PC-9 (cell line): ENCODE data around the gene CCDC12. TPM values are rescaled to one million over a fixed set of nuclear protein-coding genes. Genes with fewer than 3 reads are reported as not detected.

Experiments used
- BruUV-seq: library from RNA; stranded (reverse); fragments of 400-500 nt; replicated peaks from 2 replicates; lab custom pipeline; 2021; lab: Mats Ljungman, UMichigan
- CTCF ChIA-PET: fragments of 300-600 bp; sonication (Branson Sonifier 250); formaldehyde crosslinking; loops from one replicate; lab custom pipeline; 2022; ENCODE audit warnings: antibody characterized with exemption; lab: Charles Lee
- POLR2A ChIA-PET: fragments of 300-600 bp; sonication (Branson Sonifier 250); formaldehyde crosslinking; loops from one replicate; lab custom pipeline; 2022; ENCODE audit warnings: antibody characterized with exemption; ENCODE audit not compliant: unreplicated experiment; lab: Charles Lee
- DNase-seq, 2 experiments: peaks; one replicate each; pipeline versions ENCODE4 v3.0.0 to v3.0.0-alpha.2; 2015 to 2022; ENCODE audit warnings: mixed read lengths in 1 of 2
- H2AFZ ChIP-seq: fragments of 200-600 bp; sonication (generic); 2 replicates; pipeline ENCODE4 v1.8.1; 2017; ENCODE audit warnings: antibody characterized with exemption
- H3F3A ChIP-seq: fragments of 200-600 bp; sonication (generic); 2 replicates; pipeline ENCODE4 v1.8.1; 2017; ENCODE audit warnings: antibody characterized with exemption, mild to moderate bottlenecking, low read depth; ENCODE audit not compliant: insufficient read depth
- H3K27ac ChIP-seq: fragments of 200-600 bp; sonication (generic); 2 replicates; pipeline ENCODE4 v1.6.1; 2016; ENCODE audit warnings: mixed run types
- H3K27me3 ChIP-seq: fragments of 200-600 bp; sonication (generic); 2 replicates; pipeline ENCODE4 v1.6.1; 2016; ENCODE audit warnings: low read depth, mixed run types; ENCODE audit not compliant: insufficient read depth
- H3K36me3 ChIP-seq: fragments of 200-600 bp; sonication (generic); 2 replicates; pipeline ENCODE4 v1.6.1; 2016; ENCODE audit warnings: low read depth, mixed run types
- H3K4me1 ChIP-seq: fragments of 200-600 bp; sonication (generic); replicated peaks from 2 replicates; pipeline ENCODE4 v1.6.1; 2016; ENCODE audit warnings: mixed run types; ENCODE audit not compliant: insufficient read depth
- H3K4me2 ChIP-seq: fragments of 200-600 bp; sonication (generic); 2 replicates; pipeline ENCODE4 v1.6.1; 2017; ENCODE audit warnings: mixed run types
- H3K4me3 ChIP-seq: fragments of 200-600 bp; sonication (generic); 2 replicates; pipeline ENCODE4 v1.6.1; 2016; ENCODE audit warnings: mixed run types
- H3K79me2 ChIP-seq: fragments of 200-600 bp; sonication (generic); 2 replicates; pipeline ENCODE4 v1.6.1; 2017; ENCODE audit warnings: low read depth, mixed run types
- H3K9me2 ChIP-seq: fragments of 200-600 bp; sonication (generic); 2 replicates; pipeline ENCODE4 v1.8.1; 2017; ENCODE audit warnings: mild to moderate bottlenecking; ENCODE audit not compliant: insufficient read depth
- H3K9me3 ChIP-seq: fragments of 200-600 bp; sonication (generic); 2 replicates; pipeline ENCODE4 v1.8.1; 2016; ENCODE audit warnings: low read depth; ENCODE audit not compliant: insufficient read depth
- H4K20me1 ChIP-seq: fragments of 200-600 bp; sonication (generic); 2 replicates; pipeline ENCODE4 v1.8.1; 2017; ENCODE audit not compliant: insufficient read depth
- EZH2 ChIP-seq: fragments of 200-600 bp; sonication (generic); IDR thresholded peaks from 2 replicates; pipeline ENCODE4 v1.8.0; 2017; ENCODE audit warnings: antibody characterized with exemption, low read depth
- intact Hi-C: fragments of 100-400 bp; cut with micrococcal nuclease; formaldehyde crosslinking; loops from one replicate; pipeline ENCODE4 v1.10.0; 2022; ENCODE audit not compliant: unreplicated experiment
- total RNA-seq: library from RNA; stranded (reverse); gene quantifications from 2 replicates; pipeline ENCODE4 v1.2.3, GENCODE V29; 2021
- TF ChIP-seq, protein P1 (sequence below): fragments of 200-600 bp; sonication (generic); conservative IDR thresholded peaks from 2 replicates; pipeline ENCODE4 v1.6.1; 2017; ENCODE audit warnings: mixed run types, antibody characterized with exemption, mild to moderate bottlenecking, moderate library complexity

CCDC12 gene
- total RNA-seq, 1 experiment from 2014 or later, result 39.3 TPM

DNA sequence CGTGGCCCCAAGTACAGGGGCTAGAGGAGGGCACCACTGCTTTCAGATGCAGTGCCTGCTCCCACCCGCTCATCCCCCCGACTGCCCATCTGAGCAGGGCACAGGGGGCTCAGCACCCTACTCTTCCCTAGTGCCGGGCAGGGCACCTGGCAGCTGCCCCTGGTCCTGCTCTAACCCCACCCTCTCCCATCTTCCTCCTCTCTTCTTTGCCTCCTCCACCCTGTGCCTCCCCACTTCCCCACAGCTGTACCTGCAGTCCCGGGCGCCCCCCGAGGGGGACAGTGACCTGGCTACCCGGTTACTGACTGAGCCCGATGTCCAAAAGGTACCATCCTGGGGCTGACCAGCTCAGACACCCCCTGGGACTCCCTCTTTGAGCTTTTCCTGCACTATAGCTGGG is 15.7 kb upstream of the CCDC12 start:
- H3K9me2 ChIP-seq, result no peaks in the 10 kb centered on the region
- H2AFZ ChIP-seq, result no peak overlapping the region
- TF ChIP-seq EZH2, result no peak
- TF ChIP-seq, protein P1, sequence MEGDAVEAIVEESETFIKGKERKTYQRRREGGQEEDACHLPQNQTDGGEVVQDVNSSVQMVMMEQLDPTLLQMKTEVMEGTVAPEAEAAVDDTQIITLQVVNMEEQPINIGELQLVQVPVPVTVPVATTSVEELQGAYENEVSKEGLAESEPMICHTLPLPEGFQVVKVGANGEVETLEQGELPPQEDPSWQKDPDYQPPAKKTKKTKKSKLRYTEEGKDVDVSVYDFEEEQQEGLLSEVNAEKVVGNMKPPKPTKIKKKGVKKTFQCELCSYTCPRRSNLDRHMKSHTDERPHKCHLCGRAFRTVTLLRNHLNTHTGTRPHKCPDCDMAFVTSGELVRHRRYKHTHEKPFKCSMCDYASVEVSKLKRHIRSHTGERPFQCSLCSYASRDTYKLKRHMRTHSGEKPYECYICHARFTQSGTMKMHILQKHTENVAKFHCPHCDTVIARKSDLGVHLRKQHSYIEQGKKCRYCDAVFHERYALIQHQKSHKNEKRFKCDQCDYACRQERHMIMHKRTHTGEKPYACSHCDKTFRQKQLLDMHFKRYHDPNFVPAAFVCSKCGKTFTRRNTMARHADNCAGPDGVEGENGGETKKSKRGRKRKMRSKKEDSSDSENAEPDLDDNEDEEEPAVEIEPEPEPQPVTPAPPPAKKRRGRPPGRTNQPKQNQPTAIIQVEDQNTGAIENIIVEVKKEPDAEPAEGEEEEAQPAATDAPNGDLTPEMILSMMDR, result no peak
- H3K4me2 ChIP-seq, result no peak overlapping the region
- H3F3A ChIP-seq, result no peaks in the 10 kb centered on the region; the same call in 1 of the 2 replicates
- CTCF ChIA-PET, result no interaction called here
- no peak for DNase-seq
- H3K4me3 ChIP-seq, result no peak overlapping the region
- H3K79me2 ChIP-seq, result no peaks in the 10 kb centered on the region
- no TSS peak for BruUV-seq
- no peaks in the 10 kb centered on the region for H4K20me1 ChIP-seq
- H3K4me1 ChIP-seq, result no peaks in the 10 kb centered on the region
- intact Hi-C loops, result no loop called here
- H3K27me3 ChIP-seq, result no peaks in the 10 kb centered on the region
- no peaks in the 10 kb centered on the region for H3K9me3 ChIP-seq
- no peaks in the 10 kb centered on the region for H3K36me3 ChIP-seq
- H3K27ac ChIP-seq, result no peak overlapping the region
- POLR2A ChIA-PET, result no interaction called here

DNA sequence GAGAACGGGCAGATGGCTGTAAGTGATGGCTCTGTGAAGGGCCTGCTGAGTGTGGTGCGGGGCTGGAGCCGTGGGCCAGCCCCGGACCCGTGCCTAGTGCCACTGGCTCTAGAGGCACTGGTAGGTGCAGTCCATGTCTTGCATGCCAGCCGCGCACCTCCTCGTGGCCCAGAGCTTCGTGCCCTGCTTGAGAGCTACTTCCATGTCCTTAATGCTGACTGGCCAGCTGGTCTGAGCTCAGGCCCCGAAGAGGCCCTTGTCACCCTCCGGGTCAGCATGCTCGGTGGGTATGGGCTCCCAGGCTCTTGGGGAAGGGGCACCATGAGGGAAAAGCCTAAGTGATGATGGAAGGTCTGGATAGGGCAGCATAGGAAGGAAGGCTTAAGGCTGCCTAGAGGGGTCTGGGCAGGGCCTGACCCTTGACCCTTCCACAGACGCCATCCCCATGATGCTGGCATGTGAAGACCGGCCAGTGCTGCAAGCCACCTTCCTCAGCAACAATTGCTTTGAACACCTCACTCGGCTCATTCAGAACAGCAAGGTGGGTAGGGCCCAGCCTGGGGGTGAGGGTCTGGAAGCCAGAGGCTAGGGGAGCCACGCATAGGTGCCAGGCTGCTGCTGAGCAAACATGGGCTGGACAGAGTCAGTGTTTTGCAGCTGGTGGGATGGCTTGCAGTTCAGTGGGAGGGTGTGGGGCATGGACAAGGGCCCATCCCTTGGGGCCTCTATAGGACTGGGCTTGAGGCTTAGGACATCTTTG is 15.0 kb upstream of the CCDC12 start:
- POLR2A ChIA-PET, result no interaction called here
- TF ChIP-seq, protein P1, result no peak
- TF ChIP-seq EZH2, result no peak

DNA sequence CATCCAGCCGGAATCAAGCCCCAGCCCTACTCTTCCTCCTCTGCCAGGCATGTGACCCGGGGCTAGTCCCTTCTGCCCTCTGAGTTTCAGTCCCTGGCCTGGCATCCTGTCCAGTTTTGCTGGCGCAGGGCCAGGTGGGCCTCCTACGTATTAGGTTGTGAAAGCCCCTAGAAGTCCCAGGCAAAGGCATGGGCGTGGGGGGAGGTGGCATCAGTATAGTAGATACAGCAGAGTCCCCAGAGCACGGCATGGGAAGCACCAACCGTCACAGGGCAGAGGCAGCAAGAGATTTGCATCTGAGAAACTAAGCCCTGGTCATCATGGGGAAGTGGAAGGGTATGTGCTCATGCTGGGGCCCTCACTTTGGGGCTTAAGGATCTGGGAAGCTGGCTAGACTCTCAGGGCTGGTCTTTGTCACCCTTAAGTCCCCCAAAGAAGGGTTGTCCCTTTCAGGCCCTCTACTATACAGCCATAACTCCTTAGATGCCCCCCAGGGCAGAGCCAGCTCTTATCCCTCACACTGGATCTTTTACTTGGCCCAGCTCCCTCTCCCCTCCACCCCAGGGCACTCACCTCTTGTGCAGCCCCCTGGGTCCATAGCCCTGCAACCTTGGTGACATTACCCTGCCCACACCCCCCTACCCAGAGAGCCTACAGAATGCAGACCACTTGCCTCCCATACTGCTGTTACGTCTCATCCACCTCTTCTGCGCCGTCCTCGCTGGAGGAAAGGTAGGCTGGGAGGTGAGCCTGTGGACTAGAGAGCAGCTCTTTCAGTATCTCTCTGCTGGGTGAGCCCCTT is 14.2 kb upstream of the CCDC12 start:
- POLR2A ChIA-PET, result no interaction called here
- TF ChIP-seq, protein P1, result no peak
- TF ChIP-seq EZH2, result no peak
- no TSS peak for BruUV-seq

More for the DNA sequence above, 15.0 kb upstream of the CCDC12 start:
- no peaks in the 10 kb centered on the region for H3K36me3 ChIP-seq
- no peak overlapping the region for H3K4me3 ChIP-seq
- no peaks in the 10 kb centered on the region for H3K9me2 ChIP-seq
- H4K20me1 ChIP-seq, result no peaks in the 10 kb centered on the region
- DNase-seq, result no peak
- no peak overlapping the region for H3K27ac ChIP-seq
- H3K4me2 ChIP-seq, result no peak overlapping the region
- CTCF ChIA-PET, result no interaction called here
- H3K79me2 ChIP-seq, result no peaks in the 10 kb centered on the region
- no peaks in the 10 kb centered on the region; the same call in 1 of the 2 replicates for H3F3A ChIP-seq
- no peaks in the 10 kb centered on the region for H3K9me3 ChIP-seq
- intact Hi-C loops, result no loop called here
- no peaks in the 10 kb centered on the region for H3K27me3 ChIP-seq
- no peaks in the 10 kb centered on the region for H3K4me1 ChIP-seq
- BruUV-seq, result no TSS peak
- H2AFZ ChIP-seq, result no peak overlapping the region

More for the DNA sequence above, 14.2 kb upstream of the CCDC12 start:
- no peaks in the 10 kb centered on the region for H3K27me3 ChIP-seq
- H3K4me1 ChIP-seq, result no peaks in the 10 kb centered on the region
- intact Hi-C loops, result no loop called here
- no peaks in the 10 kb centered on the region for H3K36me3 ChIP-seq
- CTCF ChIA-PET, result no interaction called here
- no peaks in the 10 kb centered on the region for H4K20me1 ChIP-seq
- H3K79me2 ChIP-seq, result no peaks in the 10 kb centered on the region
- DNase-seq, result no peak
- no peak overlapping the region for H3K4me3 ChIP-seq
- H3K9me2 ChIP-seq, result no peaks in the 10 kb centered on the region
- H3K27ac ChIP-seq, result no peak overlapping the region
- H3F3A ChIP-seq, result no peaks in the 10 kb centered on the region; the same call in 1 of the 2 replicates
- no peak overlapping the region for H2AFZ ChIP-seq
- no peak overlapping the region for H3K4me2 ChIP-seq
- H3K9me3 ChIP-seq, result no peaks in the 10 kb centered on the region
